Smooth muscle cell (in vitro differentiated cells): ENCODE measurements around the gene ATP8A2. TPM values are rescaled to one million over a fixed set of nuclear protein-coding genes. Genes with fewer than 3 reads are reported as not detected.

Experiments
- DNase-seq: peaks from one replicate; lab custom pipeline; 2025; ENCODE audit not compliant: unreplicated experiment; lab: John Stamatoyannopoulos, UW
- H2AFZ ChIP-seq: fragments of 200-600 bp; sonication (generic); 2 replicates; pipeline ENCODE4 v1.6.0; 2016; ENCODE audit warnings: antibody characterized with exemption, low read depth, mild to moderate bottlenecking
- H3F3A ChIP-seq: fragments of 200-600 bp; sonication (generic); 2 replicates; pipeline ENCODE4 v1.6.0; 2017; ENCODE audit warnings: antibody characterized with exemption, low read depth
- H3K27ac ChIP-seq: fragments of 200-600 bp; sonication (generic); 2 replicates; pipeline ENCODE4 v1.5.1; 2016; ENCODE audit warnings: low read depth, mild to moderate bottlenecking
- H3K27me3 ChIP-seq: fragments of 200-600 bp; sonication (generic); 2 replicates; pipeline ENCODE4 v1.6.1; 2016; ENCODE audit warnings: low read depth, mild to moderate bottlenecking
- H3K36me3 ChIP-seq: fragments of 200-600 bp; sonication (generic); 2 replicates; pipeline ENCODE4 v1.5.1; 2016; ENCODE audit warnings: low read depth
- H3K4me1 ChIP-seq: fragments of 200-600 bp; sonication (generic); 2 replicates; pipeline ENCODE4 v1.5.1; 2016; ENCODE audit warnings: low read depth
- H3K4me2 ChIP-seq: fragments of 200-600 bp; sonication (generic); 2 replicates; pipeline ENCODE4 v1.6.0; 2016; ENCODE audit warnings: mild to moderate bottlenecking
- H3K4me3 ChIP-seq: fragments of 200-600 bp; sonication (generic); 2 replicates; pipeline ENCODE4 v1.5.1; 2016; ENCODE audit warnings: mild to moderate bottlenecking
- H3K79me2 ChIP-seq: fragments of 200-600 bp; sonication (generic); 2 replicates; pipeline ENCODE4 v1.6.0; 2016; ENCODE audit warnings: low read depth, mild to moderate bottlenecking
- H3K9ac ChIP-seq: fragments of 200-600 bp; sonication (generic); 2 replicates; pipeline ENCODE4 v1.6.0; 2016; ENCODE audit warnings: low read depth
- H3K9me3 ChIP-seq: fragments of 200-600 bp; sonication (generic); replicated peaks from 2 replicates; pipeline ENCODE4 v1.5.1; 2016; ENCODE audit warnings: low read depth
- H4K20me1 ChIP-seq: fragments of 200-600 bp; sonication (generic); 2 replicates; pipeline ENCODE4 v1.6.0; 2016; ENCODE audit warnings: low read depth
- WGBS: methylation state at CpG from one replicate; pipeline ENCODE4 v1.1.7; 2016; ENCODE audit warnings: low lambda C conversion rate; 5-methylcytosine and 5-hydroxymethylcytosine counted together
- polyA plus RNA-seq: library from polyadenylated mRNA; unstranded; fragments of >200 nt; fragmentation: Nextera tagmentation; extraction: Ambion mirVana; gene quantifications from 2 replicates; pipeline ENCODE4 v1.2.1, GENCODE V29; 2016
- total RNA-seq: library from RNA; depleted of rRNA; stranded (reverse); fragments of >200 nt; gene quantifications from 2 replicates; pipeline ENCODE4 v1.2.3, GENCODE V29; 2014
- TF ChIP-seq, protein P1 (sequence below): fragments of 200-600 bp; sonication (generic); IDR thresholded peaks from 2 replicates; pipeline ENCODE4 v1.5.1; 2017; ENCODE audit warnings: borderline replicate concordance, mild to moderate bottlenecking, antibody characterized with exemption; ENCODE audit not compliant: insufficient read depth, poor library complexity, severe bottlenecking

The ATP8A2 gene
- total and polyA plus RNA-seq, 2 experiments from 2014 or later, result under 0.01 to 0.06 TPM

DNA sequence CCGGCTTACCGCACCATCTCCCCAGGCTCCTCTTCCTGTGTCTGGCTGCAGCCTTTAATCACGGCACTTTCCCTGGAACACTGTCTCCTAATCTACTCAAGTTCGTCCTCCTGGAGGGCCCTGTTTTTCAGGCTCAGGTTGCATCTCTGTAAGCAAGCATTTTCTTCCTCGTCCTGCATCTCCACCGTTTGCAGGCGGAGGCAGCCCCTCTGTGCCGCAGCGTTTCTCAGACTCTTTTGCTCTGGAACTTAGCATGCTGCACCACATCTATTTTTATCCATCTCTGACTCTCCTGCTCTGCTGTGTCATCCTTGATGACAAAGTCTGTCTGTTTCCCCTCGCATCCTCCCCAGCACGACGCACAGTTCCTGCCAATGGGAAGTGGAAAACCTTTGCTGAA, 117.5 kb downstream of the ATP8A2 start:
- peaks cover 5% of the 10 kb centered on the region for H3K27me3 ChIP-seq
- H3K9ac ChIP-seq, result no peak overlapping the region
- TF ChIP-seq, protein P1, sequence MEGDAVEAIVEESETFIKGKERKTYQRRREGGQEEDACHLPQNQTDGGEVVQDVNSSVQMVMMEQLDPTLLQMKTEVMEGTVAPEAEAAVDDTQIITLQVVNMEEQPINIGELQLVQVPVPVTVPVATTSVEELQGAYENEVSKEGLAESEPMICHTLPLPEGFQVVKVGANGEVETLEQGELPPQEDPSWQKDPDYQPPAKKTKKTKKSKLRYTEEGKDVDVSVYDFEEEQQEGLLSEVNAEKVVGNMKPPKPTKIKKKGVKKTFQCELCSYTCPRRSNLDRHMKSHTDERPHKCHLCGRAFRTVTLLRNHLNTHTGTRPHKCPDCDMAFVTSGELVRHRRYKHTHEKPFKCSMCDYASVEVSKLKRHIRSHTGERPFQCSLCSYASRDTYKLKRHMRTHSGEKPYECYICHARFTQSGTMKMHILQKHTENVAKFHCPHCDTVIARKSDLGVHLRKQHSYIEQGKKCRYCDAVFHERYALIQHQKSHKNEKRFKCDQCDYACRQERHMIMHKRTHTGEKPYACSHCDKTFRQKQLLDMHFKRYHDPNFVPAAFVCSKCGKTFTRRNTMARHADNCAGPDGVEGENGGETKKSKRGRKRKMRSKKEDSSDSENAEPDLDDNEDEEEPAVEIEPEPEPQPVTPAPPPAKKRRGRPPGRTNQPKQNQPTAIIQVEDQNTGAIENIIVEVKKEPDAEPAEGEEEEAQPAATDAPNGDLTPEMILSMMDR, result no peak
- WGBS, result 70% methylated on average over 12 of the region's 12 CpGs
- no peak for DNase-seq
- no peaks in the 10 kb centered on the region for H4K20me1 ChIP-seq
- H3K79me2 ChIP-seq, result no peaks in the 10 kb centered on the region
- H3K4me2 ChIP-seq, result no peak overlapping the region
- H3F3A ChIP-seq, result no peaks in the 10 kb centered on the region
- no peak overlapping the region for H2AFZ ChIP-seq
- no peak overlapping the region for H3K27ac ChIP-seq
- H3K9me3 ChIP-seq, result no peaks in the 10 kb centered on the region
- H3K4me3 ChIP-seq, result no peak overlapping the region
- no peaks in the 10 kb centered on the region for H3K4me1 ChIP-seq
- no peaks in the 10 kb centered on the region for H3K36me3 ChIP-seq

- TF ChIP-seq, protein P1, result no peak
- Histone ChIP-seq H3F3A (no peaks in the 10 kb centered on the region), H3K4me1 (no peaks in the 10 kb centered on the region), H3K4me2 (no peak overlapping the region), H3K9ac (no peak overlapping the region), H3K27me3 (peaks cover 5% of the 10 kb centered on the region), H3K27ac (no peak overlapping the region), H3K9me3 (no peaks in the 10 kb centered on the region), H3K4me3 (no peak overlapping the region), H2AFZ (no peak overlapping the region), H3K36me3 (no peaks in the 10 kb centered on the region), H4K20me1 (no peaks in the 10 kb centered on the region), H3K79me2 (no peaks in the 10 kb centered on the region)
- DNase-seq, result no peak
- WGBS, result 90% methylated on average over 9 of the region's 9 CpGs
Measured at GRCh38 chr13:25490236-25490635, 118.5 kb downstream of the ATP8A2 start.

- H3K36me3 ChIP-seq, result no peaks in the 10 kb centered on the region
- no peaks in the 10 kb centered on the region for H3K9me3 ChIP-seq
- no peak overlapping the region for H2AFZ ChIP-seq
- DNase-seq, result no peak
- H3K9ac ChIP-seq, result no peak overlapping the region
- H3F3A ChIP-seq, result no peaks in the 10 kb centered on the region
- no peak overlapping the region for H3K4me3 ChIP-seq
- TF ChIP-seq, protein P1, result no peak
- no peak overlapping the region for H3K4me2 ChIP-seq
- H3K4me1 ChIP-seq, result no peaks in the 10 kb centered on the region
- 72% methylated on average over 10 of the region's 10 CpGs for WGBS
- no peak overlapping the region for H3K27ac ChIP-seq
- H3K27me3 ChIP-seq, result peaks cover 4% of the 10 kb centered on the region
- H4K20me1 ChIP-seq, result no peaks in the 10 kb centered on the region
- no peaks in the 10 kb centered on the region for H3K79me2 ChIP-seq
Measured at GRCh38 chr13:25493931-25494640, 122.3 kb downstream of the ATP8A2 start.

- H3K4me2 ChIP-seq, result no peak overlapping the region
- no peaks in the 10 kb centered on the region for H3K9me3 ChIP-seq
- H3K4me1 ChIP-seq, result no peaks in the 10 kb centered on the region
- H3K27me3 ChIP-seq, result peaks cover 7% of the 10 kb centered on the region
- TF ChIP-seq, protein P1, result no peak
- DNase-seq, result no peak
- WGBS, result 74% methylated on average over 9 of the region's 9 CpGs
- H3F3A ChIP-seq, result no peaks in the 10 kb centered on the region
- H3K4me3 ChIP-seq, result no peak overlapping the region
- H3K36me3 ChIP-seq, result no peaks in the 10 kb centered on the region
- H3K27ac ChIP-seq, result no peak overlapping the region
- no peaks in the 10 kb centered on the region for H3K79me2 ChIP-seq
- no peak overlapping the region for H3K9ac ChIP-seq
- no peaks in the 10 kb centered on the region for H4K20me1 ChIP-seq
- H2AFZ ChIP-seq, result no peak overlapping the region
Measured at GRCh38 chr13:25494698-25495411, 123.1 kb downstream of the ATP8A2 start.
